GM12878 (cell line): ENCODE data around the gene INVS. TPM values are rescaled to one million over a fixed set of nuclear protein-coding genes. Genes with fewer than 3 reads are reported as not detected.
"Not testable (repeated sequence)": the region's sequence is repeated elsewhere in the genome, so short reads cannot be mapped to it uniquely, and the experiment has no call there.

Source experiments
- ATAC-seq: fragments of 200-7000 bp; cut with Tn5 transposase; 3 replicates; pipeline ENCODE4 v1.9.1; 2020; ENCODE audit warnings: mild to moderate bottlenecking, moderate library complexity
- BruUV-seq: library from RNA; stranded (reverse); fragments of 400-500 nt; replicated peaks from 2 replicates; lab custom pipeline; 2021; lab: Mats Ljungman, UMichigan
- CTCF ChIA-PET: fragments of 300-600 bp; sonication (Branson Sonifier 250); formaldehyde crosslinking; extraction: SDS; loops from one replicate; lab custom pipeline; 2021; ENCODE audit warnings: inconsistent platforms; lab: Yijun Ruan, JAX
- POLR2A ChIA-PET: fragments of 350-600 bp; formaldehyde crosslinking; extraction: SDS; loops from one replicate; lab custom pipeline; 2021; ENCODE audit warnings: inconsistent platforms; lab: Charles Lee
- RAD21 ChIA-PET: fragments of 300-600 bp; sonication (Branson Sonifier 250); formaldehyde crosslinking; loops from one replicate; lab custom pipeline; 2023; ENCODE audit warnings: antibody characterized with exemption; ENCODE audit not compliant: unreplicated experiment; lab: Charles Lee
- SMC1A ChIA-PET: fragments of 300-600 bp; sonication (Branson Sonifier 250); formaldehyde crosslinking; loops from one replicate; lab custom pipeline; 2023; ENCODE audit not compliant: unreplicated experiment, uncharacterized antibody; lab: Charles Lee
- DNase-seq: peaks from one replicate; pipeline ENCODE4 v3.0.0-alpha.2; 2011; ENCODE audit warnings: low read depth, low spot score
- FAIRE-seq: peaks from 3 replicates; lab custom pipeline; 2011; peaks lifted over from hg19 to GRCh38; lab: Jason Lieb, UNC
- H2AFZ ChIP-seq: 2 replicates; pipeline ENCODE4 v1.6.0; 2011; ENCODE audit warnings: low read depth, low read length, control low read depth; ENCODE audit not compliant: control insufficient read depth
- H3K27ac ChIP-seq: 2 replicates; pipeline ENCODE4 v1.5.1; 2011; ENCODE audit warnings: control low read depth; ENCODE audit not compliant: control insufficient read depth, insufficient read depth
- H3K27me3 ChIP-seq, 2 experiments: replicated peaks in 1 of 2; 2 replicates each; pipeline versions ENCODE4 v1.6.0 to v1.6.1; 2011; ENCODE audit warnings: low read length in 1 of 2; ENCODE audit not compliant: control insufficient read depth in 2 of 2, insufficient read depth in 2 of 2
- H3K36me3 ChIP-seq, 2 experiments: 2 replicates each; pipeline ENCODE4 v1.5.1; 2011; ENCODE audit warnings: low read length in 1 of 2; ENCODE audit not compliant: control insufficient read depth in 2 of 2, insufficient read depth in 2 of 2
- H3K4me1 ChIP-seq: 2 replicates; pipeline ENCODE4 v1.6.1; 2011; ENCODE audit warnings: mild to moderate bottlenecking, low read length, moderate library complexity, mixed read lengths; ENCODE audit not compliant: control insufficient read depth, insufficient read depth
- H3K4me2 ChIP-seq: 2 replicates; pipeline ENCODE4 v1.6.0; 2011; ENCODE audit warnings: control low read depth; ENCODE audit not compliant: control insufficient read depth, insufficient read depth
- H3K4me3 ChIP-seq: fragments of 200-600 bp; sonication (generic); 2 replicates; pipeline ENCODE4 v1.5.1; 2016
- H3K79me2 ChIP-seq: 2 replicates; pipeline ENCODE4 v1.6.0; 2011; ENCODE audit warnings: low read length; ENCODE audit not compliant: control insufficient read depth, insufficient read depth
- H3K9ac ChIP-seq: 2 replicates; pipeline ENCODE4 v1.8.0; 2011; ENCODE audit warnings: low read length, control low read depth, mixed read lengths; ENCODE audit not compliant: control insufficient read depth, insufficient read depth
- H3K9me3 ChIP-seq: replicated peaks from 3 replicates; pipeline ENCODE4 v1.5.1; 2011; ENCODE audit warnings: mild to moderate bottlenecking, low read length; ENCODE audit not compliant: control insufficient read depth, insufficient read depth
- H4K20me1 ChIP-seq: 2 replicates; pipeline ENCODE4 v1.6.0; 2011; ENCODE audit not compliant: control insufficient read depth, insufficient read depth
- JUND ChIP-seq: IDR thresholded peaks from 2 replicates; pipeline ENCODE4 v1.6.1; 2012; ENCODE audit warnings: low read depth, mild to moderate bottlenecking, low read length, improper control_type of control experiment, moderate library complexity
- POLR2A ChIP-seq: IDR thresholded peaks from 2 replicates; pipeline ENCODE4 v1.6.1; 2011; ENCODE audit warnings: low read depth, mild to moderate bottlenecking, low read length
- USF1 ChIP-seq: IDR thresholded peaks from 2 replicates; pipeline ENCODE4 v1.6.1; 2011; ENCODE audit warnings: borderline replicate concordance, low read depth, mild to moderate bottlenecking, moderate library complexity, mixed read lengths, low read length; ENCODE audit not compliant: insufficient read depth; ENCODE audit errors: extremely low read length
- WGBS: methylation state at CpG from one replicate; pipeline ENCODE4 v1.1.6; 2016; ENCODE audit warnings: low lambda C conversion rate; ENCODE audit not compliant: insufficient replicate concordance, insufficient coverage; ENCODE audit errors: missing lambda C conversion rate; 5-methylcytosine and 5-hydroxymethylcytosine counted together
- in situ Hi-C: fragments of 300-500 bp; cut with MboI; formaldehyde crosslinking; loops from 9 replicates; pipeline ENCODE4 v1.14.3; 2018; ENCODE audit warnings: mixed read lengths
- intact Hi-C: fragments of 100-400 bp; cut with micrococcal nuclease; formaldehyde crosslinking; loops from one replicate; pipeline ENCODE4 v1.14.2; 2022; ENCODE audit not compliant: unreplicated experiment
- polyA plus RNA-seq, 11 experiments: library from polyadenylated mRNA; depleted of rRNA in 4 of 11; unstranded in 6 of 11; stranded (reverse) in 5 of 11; fragments of >200 nt; fragmentation: Nextera tagmentation in 4 of 11; fragmentation: Illumina TruSeq in 1 of 11; extraction: Ambion mirVana in 4 of 11; extraction: Trizol in 1 of 11; gene quantifications; 1 replicate in 1 of 11; 2 replicates in 10 of 11; pipeline versions ENCODE4 v1.2.1 to v1.2.3, GENCODE V29; 2011 to 2016; ENCODE audit warnings: inconsistent platforms in 2 of 11, missing spikeins in 2 of 11, low read depth in 1 of 11
- total RNA-seq, 4 experiments: library from RNA; depleted of rRNA in 3 of 4; stranded (reverse); fragments of >200 nt in 3 of 4; fragmentation: Illumina TruSeq in 1 of 4; extraction: Trizol in 1 of 4; gene quantifications; 2 replicates each; pipeline versions ENCODE4 v1.2.1 to v1.2.3, GENCODE V29; 2013 to 2021

The INVS gene
- total and polyA plus RNA-seq, 10 of the 15 experiments (the other 5 are each of a cell fraction or from before 2014, with no cell fraction given), result 0.93 to 20.8 (median 13.2) TPM

GRCh38 chr9:100229561-100229960 lies 130.5 kb downstream of the INVS start:
- no peak for ATAC-seq
- BruUV-seq, result no TSS peak
- RAD21 ChIA-PET, result no interaction called here
- FAIRE-seq, result no peak
- no peak for TF ChIP-seq JUND
- TF ChIP-seq USF1, result no peak
- TF ChIP-seq POLR2A, result no peak
- Histone ChIP-seq H3K4me1 (no peaks in the 10 kb centered on the region), H3K27me3 (no peaks in the 10 kb centered on the region), H3K9ac (no peak overlapping the region), H4K20me1 (no peaks in the 10 kb centered on the region), H3K36me3 (peaks cover 0 to 4% of the 10 kb centered on the region in 2 experiments; a peak in 1 of 4 replicates), H2AFZ (no peak overlapping the region), H3K4me2 (no peak overlapping the region), H3K4me3 (no peak overlapping the region), H3K27ac (no peak overlapping the region), H3K9me3 (no peaks in the 10 kb centered on the region), H3K79me2 (no peaks in the 10 kb centered on the region)
- DNase-seq, result no peak
- in situ Hi-C loops, result loop anchor here (10.0 kb wide), 1 partner anchor 1045 kb away; no protein-coding TSS in a partner anchor
- SMC1A ChIA-PET, result no interaction called here
- POLR2A ChIA-PET, result no interaction called here
- intact Hi-C loops, result loop anchor here (10.0 kb wide), 1 partner anchor 365 kb away; no protein-coding TSS in a partner anchor
- CTCF ChIA-PET, result no interaction called here
- 97% methylated on average over 3 of the region's 3 CpGs for whole genome bisulfite sequencing

GRCh38 chr9:100236986-100237385 lies 137.9 kb downstream of the INVS start:
- H3K79me2 ChIP-seq, H2AFZ ChIP-seq, H3K4me1 ChIP-seq, H4K20me1 ChIP-seq, ATAC-seq, H3K36me3 ChIP-seq, H3K4me3 ChIP-seq, DNase-seq, H3K9ac ChIP-seq, H3K27me3 ChIP-seq, BruUV-seq, H3K4me2 ChIP-seq, POLR2A ChIA-PET, SMC1A ChIA-PET, H3K27ac ChIP-seq, FAIRE-seq, RAD21 ChIA-PET, H3K9me3 ChIP-seq, in situ Hi-C loops, intact Hi-C loops: not testable (repeated sequence)
- CTCF ChIA-PET, result interaction anchor here (0.5 kb wide), 1 partner anchor 289 kb away, joined by 3 read pairs; no protein-coding TSS in a partner anchor
- 88% methylated on average over 7 of the region's 7 CpGs for WGBS
